ELR (cell line): ENCODE data around the gene SOWAHB.
A peak's percentile ranks its signal among the peaks of the same experiment; 100 is the strongest.

ENCODE experiments used
- DNase-seq: peaks from one replicate; pipeline ENCODE4 v3.0.0-alpha.2; 2015; ENCODE audit warnings: low read depth

The SOWAHB gene

GRCh38 chr4:76897536-76898384 is at the start of gene SOWAHB:
SOWAHB (minus strand) TSS chr4:76898144; CDS start chr4:76897849, 295 bp downstream.
- DNase-seq, result no peak

GRCh38 chr4:76947369-76947768 is 49.4 kb upstream of the SOWAHB start:
- DNase-seq, result peak; percentile 21

GRCh38 chr4:76943790-76944189 is 45.8 kb upstream of the SOWAHB start:
- no peak for DNase-seq

- peak; percentile 39 for DNase-seq
These were observed 45.2 kb upstream of the SOWAHB start for GRCh38 chr4:76943129-76943620.

- DNase-seq, result no peak
These were observed 41.2 kb upstream of the SOWAHB start for GRCh38 chr4:76939184-76939583.

- no peak for DNase-seq
These were observed 33.8 kb upstream of the SOWAHB start for GRCh38 chr4:76931576-76932276.

- DNase-seq, result peak; percentile 17
These were observed 33.1 kb upstream of the SOWAHB start for GRCh38 chr4:76931087-76931486.

- no peak for DNase-seq
These were observed 32.7 kb upstream of the SOWAHB start for GRCh38 chr4:76930685-76931084.

GRCh38 chr4:76926841-76927240 is 28.9 kb upstream of the SOWAHB start:
- no peak for DNase-seq

GRCh38 chr4:76923619-76924357 is 25.8 kb upstream of the SOWAHB start:
- DNase-seq, result peak; percentile 32

GRCh38 chr4:76920715-76921114 is 22.8 kb upstream of the SOWAHB start:
- no peak for DNase-seq

- no peak for DNase-seq
These were observed 11.8 kb upstream of the SOWAHB start for GRCh38 chr4:76909711-76910110.

- DNase-seq, result peak; percentile 14
These were observed 7.6 kb upstream of the SOWAHB start for GRCh38 chr4:76905521-76905920.

GRCh38 chr4:76904646-76905190 is 6.8 kb upstream of the SOWAHB start:
- DNase-seq, result no peak

- no peak for DNase-seq
These were observed 4.4 kb upstream of the SOWAHB start for GRCh38 chr4:76902233-76902890.

- DNase-seq, result no peak
These were observed 1.2 kb upstream of the SOWAHB start for GRCh38 chr4:76898949-76899645.

GRCh38 chr4:76898385-76898692 is 395 bp upstream of the SOWAHB start:
- no peak for DNase-seq

GRCh38 chr4:76896614-76897535 is 1.1 kb downstream of the SOWAHB start:
- peak; percentile 22 for DNase-seq

- no peak for DNase-seq
These were observed 1.9 kb downstream of the SOWAHB start for GRCh38 chr4:76896048-76896447.

GRCh38 chr4:76895619-76896018 is 2.3 kb downstream of the SOWAHB start:
- DNase-seq, result no peak
